HEK293 (cell line): ENCODE measurements around the gene SLC1A2.

Experiments
- CTCF ChIP-seq: fragments of 450-650 bp; formaldehyde crosslinking; IDR thresholded peaks from 2 replicates; pipeline ENCODE4 v1.5.1; 2016; ENCODE audit warnings: missing biosample characterization, missing genetic modification characterization
- KLF9 ChIP-seq: fragments of 450-650 bp; formaldehyde crosslinking; IDR thresholded peaks from 2 replicates; pipeline ENCODE4 v1.5.1; 2016; ENCODE audit warnings: missing biosample characterization, missing genetic modification characterization, low read depth
- SP2 ChIP-seq: fragments of 450-650 bp; formaldehyde crosslinking; IDR thresholded peaks from 2 replicates; pipeline ENCODE4 v1.5.1; 2016; ENCODE audit warnings: missing biosample characterization, missing genetic modification characterization
- YY1 ChIP-seq: fragments of 450-650 bp; formaldehyde crosslinking; IDR thresholded peaks from 2 replicates; pipeline ENCODE4 v1.5.1; 2018; ENCODE audit warnings: missing biosample characterization, missing genetic modification characterization
- ZNF266 ChIP-seq: fragments of 450-650 bp; formaldehyde crosslinking; IDR thresholded peaks from 2 replicates; pipeline ENCODE4 v1.5.1; 2016; ENCODE audit warnings: missing biosample characterization, missing genetic modification characterization, low read depth
- ZNF654 ChIP-seq: fragments of 450-650 bp; formaldehyde crosslinking; IDR thresholded peaks from 2 replicates; pipeline ENCODE4 v1.5.1; 2016; ENCODE audit warnings: low read depth, missing biosample characterization, missing genetic modification characterization
- ZNF747 ChIP-seq: fragments of 450-650 bp; formaldehyde crosslinking; IDR thresholded peaks from 2 replicates; pipeline ENCODE4 v1.5.1; 2016; ENCODE audit warnings: missing biosample characterization, missing genetic modification characterization
- TF ChIP-seq, protein P1 (sequence below): fragments of 450-650 bp; formaldehyde crosslinking; IDR thresholded peaks from 2 replicates; pipeline ENCODE4 v1.5.1; 2016; ENCODE audit warnings: missing biosample characterization, missing genetic modification characterization

GRCh38 chr11:35322318-35322979 is 96.9 kb downstream of the SLC1A2 start:
- TF ChIP-seq, protein P1, sequence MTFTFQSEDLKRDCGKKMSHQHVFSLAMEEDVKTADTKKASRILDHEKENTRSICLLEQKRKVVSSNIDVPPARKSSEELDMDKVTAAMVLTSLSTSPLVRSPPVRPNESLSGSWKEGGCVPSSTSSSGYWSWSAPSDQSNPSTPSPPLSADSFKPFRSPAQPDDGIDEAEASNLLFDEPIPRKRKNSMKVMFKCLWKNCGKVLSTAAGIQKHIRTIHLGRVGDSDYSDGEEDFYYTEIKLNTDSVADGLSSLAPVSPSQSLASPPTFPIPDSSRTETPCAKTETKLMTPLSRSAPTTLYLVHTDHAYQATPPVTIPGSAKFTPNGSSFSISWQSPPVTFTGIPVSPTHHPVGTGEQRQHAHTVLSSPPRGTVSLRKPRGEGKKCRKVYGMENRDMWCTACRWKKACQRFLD (tag by site-specific recombination): no peak
- TF ChIP-seq ZNF266 (tag by site-specific recombination) (no peak), ZNF654 (tag by site-specific recombination) (no peak), CTCF (tag by site-specific recombination) (no peak), KLF9 (tag by site-specific recombination) (no peak), ZNF747 (tag by site-specific recombination) (no peak), SP2 (no peak), YY1 (no peak)
